ENCODE results near the gene CDH12.
"Not testable (repeated sequence)": the region's sequence is repeated elsewhere in the genome, so short reads cannot be mapped to it uniquely, and the experiment has no call there.

The CDH12 gene

DNA sequence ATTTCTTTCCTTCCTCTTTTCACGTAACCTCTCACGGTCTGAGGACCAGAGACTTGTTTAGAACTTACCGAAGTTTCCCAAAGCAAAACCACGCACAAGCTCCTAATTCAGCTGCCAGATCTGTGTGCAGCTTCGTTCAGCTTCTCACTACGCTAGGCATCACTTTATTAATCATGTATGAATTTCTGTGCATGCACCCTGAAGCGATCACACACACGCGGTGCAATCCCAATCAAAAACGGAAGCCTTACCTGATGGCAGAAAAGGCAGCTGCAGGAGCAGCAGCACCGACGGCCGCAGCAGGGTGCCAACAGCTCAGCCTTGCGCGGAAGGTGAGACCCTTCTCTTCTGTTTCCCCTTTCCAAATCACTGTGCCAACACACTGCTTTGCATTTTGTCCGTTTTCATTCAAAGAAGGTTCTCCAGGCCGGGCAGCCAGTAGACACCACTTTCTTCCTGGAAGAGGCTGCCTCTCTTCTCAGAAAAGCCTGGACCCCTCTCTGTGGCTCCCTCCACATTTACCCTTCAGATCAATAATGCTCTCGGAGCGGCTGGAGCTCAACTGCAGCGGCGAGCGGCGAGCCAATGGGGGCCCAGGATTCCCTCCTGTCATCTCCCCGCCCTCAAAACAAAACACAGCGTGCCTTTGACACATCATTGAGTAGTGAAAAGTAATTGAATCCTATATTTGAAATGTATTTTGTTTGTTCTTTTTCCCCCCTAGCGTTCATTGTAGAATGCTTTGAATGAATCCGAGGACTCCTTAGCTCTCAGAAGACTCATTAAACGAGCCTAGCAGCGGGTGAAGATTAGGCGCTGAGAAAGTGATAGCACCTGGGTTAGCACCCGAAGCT, at the start of gene CDH12:
Gene CDH12, minus strand, starts transcription at position 538 of the 854 bp plus-strand sequence.
- no peak for DNase-seq (ENCODE audit: low spot score)

DNA sequence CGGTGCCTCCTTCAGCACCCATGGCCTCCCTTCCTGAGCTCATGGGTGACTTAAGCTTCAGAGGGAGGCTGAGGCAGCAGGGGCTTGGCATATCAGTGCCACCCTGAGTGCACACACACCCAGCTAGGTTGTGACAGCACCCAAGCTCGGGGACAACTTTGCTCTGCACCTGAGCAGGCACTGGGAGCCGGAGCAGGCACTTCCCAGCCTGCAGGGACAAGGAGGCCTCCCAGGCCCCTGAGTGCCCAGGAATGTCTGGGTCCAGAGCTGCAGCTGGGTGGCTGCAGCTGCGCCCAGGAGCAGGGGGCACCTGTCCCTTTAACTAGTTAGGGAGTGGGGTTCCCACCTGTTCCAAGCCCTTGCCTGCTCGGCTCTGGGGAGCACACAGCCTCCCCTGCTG, 48.7 kb upstream of the CDH12 start:
- DNase-seq (ENCODE audit: low spot score): no peak

GRCh38 chr5:22900801-22901310, 47.7 kb upstream of the CDH12 start:
- DNase-seq (ENCODE audit: low spot score): no peak

DNA sequence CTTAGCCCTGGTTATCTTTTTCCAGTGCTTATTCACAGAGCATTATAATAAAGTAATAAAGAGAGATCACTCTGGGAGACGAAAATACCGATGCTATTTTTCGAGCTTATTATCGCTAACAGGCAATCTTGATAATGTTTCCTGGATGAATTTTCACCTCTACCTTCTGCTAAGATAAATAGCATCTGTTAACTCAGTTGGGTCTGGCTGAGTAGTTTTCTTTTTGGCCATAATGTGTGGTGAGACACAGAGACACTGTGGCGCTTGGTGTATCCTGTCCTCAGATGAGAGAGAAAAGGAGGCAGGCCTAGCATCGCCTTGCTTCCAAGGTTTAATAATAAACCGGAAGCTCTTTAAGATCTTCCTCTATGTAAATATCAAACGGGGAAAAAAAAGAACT, 46.2 kb upstream of the CDH12 start:
- DNase-seq (ENCODE audit: low spot score): no peak

DNA sequence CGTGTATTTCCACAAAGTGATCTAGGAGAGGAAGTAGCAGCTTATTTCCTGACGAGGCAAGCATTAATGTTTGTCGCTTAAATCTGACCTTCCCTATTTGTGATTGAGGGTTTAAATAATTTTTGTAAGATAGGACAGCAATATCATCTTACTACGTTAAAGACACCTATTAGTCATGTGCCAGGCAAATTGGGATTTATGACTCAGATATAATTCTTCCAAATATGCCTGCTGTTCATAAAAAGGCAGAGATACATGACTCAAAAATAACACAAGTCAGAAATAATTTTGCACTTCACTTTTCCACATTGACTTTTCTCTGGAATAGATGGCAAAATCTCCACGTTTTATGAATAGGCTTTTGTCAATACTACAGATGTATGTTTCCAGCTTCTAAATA, 43.0 kb upstream of the CDH12 start:
- no peak for DNase-seq (ENCODE audit: low spot score)

DNA sequence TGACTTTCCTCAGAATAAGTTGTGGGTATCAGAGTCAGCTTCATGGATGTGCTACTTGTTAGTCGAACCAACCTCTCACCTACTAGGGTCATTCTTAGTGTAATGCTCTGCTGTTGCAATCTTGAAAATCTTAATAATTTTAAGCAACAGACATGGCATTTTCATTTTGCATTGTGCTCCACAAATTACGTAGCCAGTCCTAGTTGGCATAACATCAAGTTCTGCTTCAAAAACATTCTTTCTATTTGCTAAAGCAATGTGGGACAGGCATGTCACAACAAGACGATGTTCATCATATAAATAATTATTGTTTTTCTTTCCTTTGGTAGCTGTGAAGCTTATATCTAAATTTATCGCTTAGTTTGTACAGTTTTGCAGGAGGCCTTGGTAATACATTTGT, 39.3 kb upstream of the CDH12 start:
- no peak for DNase-seq (ENCODE audit: low spot score)

DNA sequence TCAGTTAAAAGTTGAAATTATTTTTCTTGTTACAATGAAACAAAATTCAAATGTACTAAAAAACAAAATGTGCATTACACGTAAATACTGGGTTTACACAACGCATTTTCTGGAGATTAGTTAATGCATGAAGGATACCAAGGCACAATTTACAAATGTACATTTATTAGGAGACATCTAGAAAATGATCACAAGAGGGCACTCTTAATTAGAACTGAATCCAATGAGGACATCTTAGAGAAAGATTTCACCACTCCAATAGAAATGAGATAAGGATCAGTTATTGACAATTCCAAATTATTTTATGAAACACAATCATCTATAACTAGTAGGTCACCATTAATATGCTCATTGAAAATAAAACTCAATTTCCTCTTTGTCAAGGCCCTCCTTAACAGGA, 36.6 kb upstream of the CDH12 start:
- no peak for DNase-seq (ENCODE audit: low spot score)

GRCh38 chr5:22887566-22887965, 34.4 kb upstream of the CDH12 start:
- no peak for DNase-seq (ENCODE audit: low spot score)

GRCh38 chr5:22858911-22859310, 5.8 kb upstream of the CDH12 start:
- not testable (repeated sequence) for DNase-seq (ENCODE audit: low spot score)

- DNase-seq (ENCODE audit: low spot score): no peak
Observed at GRCh38 chr5:22855824-22856223, 2.7 kb upstream of the CDH12 start.

DNA sequence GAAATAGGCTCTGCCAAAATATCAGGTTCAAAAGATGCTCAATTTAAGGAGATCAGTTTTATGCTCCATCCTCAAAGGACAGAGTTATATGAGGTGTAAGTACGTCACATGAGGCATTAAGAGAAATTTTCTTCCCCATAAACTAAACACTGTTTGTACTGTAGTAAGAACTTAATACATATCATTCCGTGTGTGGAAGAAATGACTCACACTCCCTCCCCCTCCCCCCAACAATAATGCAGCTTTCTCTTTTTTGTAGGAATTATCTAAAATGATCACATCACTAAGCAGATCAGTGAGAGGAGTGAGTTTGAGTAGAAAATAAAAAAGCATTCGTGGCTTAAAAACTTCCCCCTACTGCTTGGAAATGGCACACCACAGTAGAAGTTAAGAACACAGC, 2.2 kb downstream of the CDH12 start:
- DNase-seq (ENCODE audit: low spot score): no peak

DNA sequence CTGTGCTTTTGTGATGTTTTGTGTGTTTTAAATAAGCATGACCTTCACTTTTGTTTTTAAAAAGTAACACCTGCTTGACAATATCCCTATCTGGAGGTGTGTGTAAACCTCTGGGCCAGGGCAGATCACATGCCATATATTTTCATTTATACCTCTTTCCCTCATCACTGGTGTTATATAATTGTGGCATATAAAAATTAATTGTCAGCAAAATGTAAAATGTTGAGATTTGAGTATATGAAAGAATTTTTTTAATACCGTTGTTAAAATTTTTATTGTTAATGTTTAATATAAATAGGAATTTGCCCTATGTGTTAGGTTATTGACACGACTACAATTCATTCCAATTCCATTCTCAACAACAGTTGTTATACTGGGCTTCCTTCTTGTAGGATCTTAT, 6.5 kb downstream of the CDH12 start:
- DNase-seq (ENCODE audit: low spot score): no peak

DNA sequence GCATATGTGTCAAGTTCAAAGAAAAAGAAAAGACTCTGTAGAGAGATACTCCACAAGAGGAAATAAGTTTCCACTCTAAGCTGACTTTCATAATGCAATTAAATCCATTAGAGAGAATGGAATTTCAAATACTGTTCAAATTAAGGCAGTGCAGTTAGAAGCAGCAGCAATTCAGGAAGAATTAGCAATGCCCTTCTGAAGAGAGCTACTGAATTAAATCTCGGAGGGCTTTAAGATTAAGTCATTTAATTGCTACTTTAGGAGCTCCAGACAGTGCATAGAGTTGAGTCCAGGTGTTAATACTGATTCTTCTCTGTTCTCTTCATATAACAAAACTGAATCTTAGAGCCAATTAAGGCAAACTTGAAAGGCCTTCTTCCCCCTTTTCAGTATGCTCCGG, 8.5 kb downstream of the CDH12 start:
- DNase-seq (ENCODE audit: low spot score): no peak

DNA sequence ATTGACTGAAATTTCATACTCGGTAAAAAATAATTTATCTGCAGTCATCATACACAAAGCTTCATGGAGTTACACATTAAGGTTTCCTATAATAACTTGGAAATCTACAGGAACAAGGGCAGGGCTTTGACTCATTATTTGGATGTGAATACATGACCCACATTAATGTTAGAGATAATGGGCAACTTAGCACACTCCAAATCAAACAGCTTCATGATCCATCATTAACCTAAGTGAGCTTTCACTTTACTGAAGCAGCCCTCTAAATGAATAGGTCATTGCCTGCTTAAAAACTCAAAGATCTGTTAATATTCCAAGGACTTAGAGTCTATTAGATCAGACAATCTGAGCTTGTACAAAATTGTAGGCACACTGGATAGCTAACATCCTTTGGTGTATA, 9.0 kb downstream of the CDH12 start:
- no peak for DNase-seq (ENCODE audit: low spot score)

- DNase-seq (ENCODE audit: low spot score): no peak
Observed at GRCh38 chr5:22842574-22842973, 10.6 kb downstream of the CDH12 start.

DNA sequence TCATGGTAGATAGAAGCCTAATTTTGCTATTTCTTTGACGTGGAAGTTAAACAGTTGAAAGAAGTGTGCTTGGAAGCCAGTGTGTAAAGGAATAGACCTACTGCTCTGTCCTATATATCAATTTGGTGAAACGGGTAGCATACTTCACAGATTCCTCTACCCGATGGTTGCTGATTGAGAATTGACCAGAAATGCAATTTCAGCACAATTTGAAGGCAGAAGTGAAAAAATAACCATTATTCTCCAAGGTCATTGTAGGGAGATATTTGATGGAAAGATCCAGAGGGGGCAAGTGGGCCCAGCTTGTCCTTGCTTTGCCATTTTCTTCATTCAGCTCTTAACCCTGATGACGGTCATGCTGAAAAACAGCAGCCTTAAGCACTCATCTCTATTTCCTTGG, 15.3 kb downstream of the CDH12 start:
- no peak for DNase-seq (ENCODE audit: low spot score)

- no peak for DNase-seq (ENCODE audit: low spot score)
Observed at GRCh38 chr5:22835686-22836085, 17.5 kb downstream of the CDH12 start.

DNA sequence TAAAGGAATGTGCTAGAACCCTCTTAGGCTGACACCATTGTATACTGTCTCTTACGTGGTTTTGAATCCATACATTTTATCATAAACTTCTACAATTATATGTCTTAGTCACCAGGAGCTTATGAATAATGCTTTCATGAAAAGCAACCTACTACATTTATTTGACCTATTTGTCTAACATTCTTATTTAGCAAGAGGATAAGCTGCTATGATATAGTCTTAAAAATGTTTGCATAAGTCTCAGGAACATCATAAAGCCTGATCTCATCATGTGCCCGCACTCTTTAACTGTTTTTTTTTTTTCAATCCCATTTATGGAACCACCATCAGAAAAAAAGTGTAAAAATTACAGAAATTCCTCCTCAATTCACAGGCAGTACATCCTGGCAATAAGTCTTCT, 59.7 kb downstream of the CDH12 start:
- no peak for DNase-seq (ENCODE audit: low spot score)

GRCh38 chr5:22787807-22788206, 65.3 kb downstream of the CDH12 start:
- no peak for DNase-seq (ENCODE audit: low spot score)

- no peak for DNase-seq (ENCODE audit: low spot score)
Observed at GRCh38 chr5:22787398-22787797, 65.7 kb downstream of the CDH12 start.

DNA sequence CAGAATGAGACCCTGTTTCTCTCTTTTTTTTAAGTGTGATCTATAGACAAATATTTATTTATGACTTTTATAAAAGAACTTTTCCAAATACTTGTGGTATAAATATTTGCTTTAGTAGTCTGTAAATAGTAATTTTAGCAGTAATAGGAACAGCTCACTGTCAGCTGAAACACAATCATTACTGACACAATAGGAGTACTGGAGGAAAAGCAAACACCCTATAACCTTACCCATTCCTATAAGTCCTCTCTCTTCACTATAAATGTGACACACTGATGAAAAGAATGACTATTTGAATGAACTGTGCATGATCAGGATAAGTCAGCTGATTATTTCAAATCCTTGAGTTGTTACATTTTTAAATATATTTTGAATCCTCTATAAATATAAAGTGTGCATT, 72.4 kb downstream of the CDH12 start:
- no peak for DNase-seq (ENCODE audit: low spot score)

GRCh38 chr5:22779499-22779898, 73.6 kb downstream of the CDH12 start:
- no peak for DNase-seq (ENCODE audit: low spot score)

DNA sequence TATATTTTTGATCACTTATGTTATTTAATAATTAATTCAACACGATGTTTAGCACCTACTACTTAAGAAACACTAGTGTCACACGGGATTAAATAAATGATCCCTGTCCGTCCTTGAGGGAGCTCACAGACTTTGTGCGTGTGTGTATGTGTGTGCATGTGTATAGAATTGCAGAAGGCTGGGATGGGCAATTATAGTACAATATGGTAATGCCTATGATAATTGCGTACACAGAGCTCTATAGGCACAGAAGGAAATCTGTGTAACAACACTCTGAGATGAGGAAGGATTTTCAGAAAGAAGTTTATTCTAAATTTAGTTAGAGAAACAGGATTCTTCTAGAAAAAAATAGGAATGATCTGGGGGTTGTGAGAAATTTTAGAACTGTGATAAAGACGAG, 76.9 kb downstream of the CDH12 start:
- DNase-seq (ENCODE audit: low spot score): no peak

- DNase-seq (ENCODE audit: low spot score): not testable (repeated sequence)
Observed at GRCh38 chr5:22774214-22774613, 78.9 kb downstream of the CDH12 start.

Measured in LoVo (cell line).